H9 (cell line): Measurements from ENCODE around the gene LRP1. TPM values are rescaled to one million over a fixed set of nuclear protein-coding genes. Genes with fewer than 3 reads are reported as not detected.

Source experiments
- DNase-seq: peaks from one replicate; pipeline ENCODE4 v3.0.0-alpha.2; 2017
- H2AFZ ChIP-seq: one replicate; pipeline ENCODE4 v1.6.1; 2013; ENCODE audit warnings: mild to moderate bottlenecking, low read length, control low read depth, moderate library complexity
- H2AK5ac ChIP-seq: 2 replicates; pipeline ENCODE4 v1.6.1; 2013; ENCODE audit warnings: low read length, control low read depth, mixed read lengths; ENCODE audit not compliant: insufficient read length
- H2BK120ac ChIP-seq: one replicate; pipeline ENCODE4 v1.6.1; 2013; ENCODE audit warnings: low read depth, mild to moderate bottlenecking, low read length, control low read depth, inconsistent platforms; ENCODE audit not compliant: poor library complexity, severe bottlenecking
- H2BK12ac ChIP-seq: 2 replicates; pipeline ENCODE4 v1.6.1; 2013; ENCODE audit warnings: low read length, control low read depth, mixed read lengths, low read depth; ENCODE audit not compliant: insufficient read length
- H2BK15ac ChIP-seq: 2 replicates; pipeline ENCODE4 v1.6.1; 2013; ENCODE audit warnings: low read depth, low read length, control low read depth
- H2BK20ac ChIP-seq: one replicate; pipeline ENCODE4 v1.6.1; 2013; ENCODE audit warnings: low read depth, mild to moderate bottlenecking, low read length, control low read depth, inconsistent platforms; ENCODE audit not compliant: poor library complexity, severe bottlenecking
- H2BK5ac ChIP-seq: 2 replicates; pipeline ENCODE4 v1.6.1; 2013; ENCODE audit warnings: low read length, control low read depth, mixed read lengths; ENCODE audit not compliant: insufficient read length
- H3K14ac ChIP-seq: 2 replicates; pipeline ENCODE4 v1.6.1; 2013; ENCODE audit warnings: low read length, control low read depth; ENCODE audit not compliant: insufficient read depth
- H3K18ac ChIP-seq: 2 replicates; pipeline ENCODE4 v1.6.1; 2013; ENCODE audit warnings: low read depth, mild to moderate bottlenecking, mixed read lengths, low read length, control low read depth; ENCODE audit not compliant: insufficient read length
- H3K23ac ChIP-seq: 2 replicates; pipeline ENCODE4 v1.6.1; 2013; ENCODE audit warnings: low read length, control low read depth, mixed read lengths, low read depth; ENCODE audit not compliant: insufficient read length
- H3K23me2 ChIP-seq: 2 replicates; pipeline ENCODE4 v1.6.1; 2013; ENCODE audit warnings: low read depth, mild to moderate bottlenecking, mixed read lengths, low read length, control low read depth; ENCODE audit not compliant: insufficient read length, poor library complexity, severe bottlenecking
- H3K27ac ChIP-seq: 2 replicates; pipeline ENCODE4 v1.5.1; 2013; ENCODE audit warnings: low read length, control low read depth, mixed read lengths, low read depth; ENCODE audit not compliant: insufficient read length
- H3K27me3 ChIP-seq: 2 replicates; pipeline ENCODE4 v1.6.1; 2013; ENCODE audit warnings: low read length, control low read depth, inconsistent platforms; ENCODE audit not compliant: insufficient read depth
- H3K4ac ChIP-seq: 2 replicates; pipeline ENCODE4 v1.6.1; 2013; ENCODE audit warnings: low read depth, mild to moderate bottlenecking, control low read depth, inconsistent platforms, low read length, moderate library complexity
- H3K4me1 ChIP-seq: 2 replicates; pipeline ENCODE4 v1.6.1; 2013; ENCODE audit warnings: low read length, control low read depth, inconsistent platforms; ENCODE audit not compliant: insufficient read depth
- H3K4me2 ChIP-seq: 2 replicates; pipeline ENCODE4 v1.6.1; 2013; ENCODE audit warnings: low read length, control low read depth, mixed read lengths; ENCODE audit not compliant: insufficient read length, insufficient read depth
- H3K56ac ChIP-seq: 2 replicates; pipeline ENCODE4 v1.6.1; 2013; ENCODE audit warnings: low read depth, mild to moderate bottlenecking, mixed read lengths, low read length, control low read depth; ENCODE audit not compliant: insufficient read length
- H3K79me1 ChIP-seq: 2 replicates; pipeline ENCODE4 v1.6.1; 2013; ENCODE audit warnings: low read depth, mild to moderate bottlenecking, moderate library complexity, low read length, control low read depth, inconsistent platforms; ENCODE audit not compliant: insufficient read depth, poor library complexity, severe bottlenecking
- H3K79me2 ChIP-seq: 2 replicates; pipeline ENCODE4 v1.6.1; 2013; ENCODE audit warnings: low read length, control low read depth, inconsistent platforms; ENCODE audit not compliant: insufficient read depth
- H3K9ac ChIP-seq: 2 replicates; pipeline ENCODE4 v1.6.1; 2013; ENCODE audit warnings: low read length, control low read depth, mixed read lengths; ENCODE audit not compliant: insufficient read length; ENCODE audit errors: extremely low read depth
- H3K9me3 ChIP-seq: one replicate; pipeline ENCODE4 v1.6.1; 2013; ENCODE audit warnings: low read depth, low read length, inconsistent platforms; ENCODE audit not compliant: control insufficient read depth
- H3T11ph ChIP-seq: one replicate; pipeline ENCODE4 v1.6.1; 2013; ENCODE audit warnings: mild to moderate bottlenecking, low read length, control low read depth, inconsistent platforms
- H4K20me1 ChIP-seq: one replicate; pipeline ENCODE4 v1.6.1; 2013; ENCODE audit not compliant: control insufficient read depth, insufficient read length, insufficient read depth
- H4K5ac ChIP-seq: 2 replicates; pipeline ENCODE4 v1.6.1; 2013; ENCODE audit warnings: low read depth, mild to moderate bottlenecking, mixed read lengths, low read length, control low read depth; ENCODE audit not compliant: insufficient read length
- H4K8ac ChIP-seq: replicated peaks from 2 replicates; pipeline ENCODE4 v1.6.1; 2013; ENCODE audit warnings: low read length, control low read depth, mixed read lengths, low read depth; ENCODE audit not compliant: insufficient read length
- H4K91ac ChIP-seq: 2 replicates; pipeline ENCODE4 v1.6.1; 2013; ENCODE audit warnings: low read depth, mild to moderate bottlenecking, moderate library complexity, mixed read lengths, low read length, control low read depth; ENCODE audit not compliant: insufficient read length
- H3K27ac Mint-ChIP-seq, 3 experiments: 2 replicates in 2 of 3; 3 replicates in 1 of 3; pipeline ENCODE4 v1.8.0; 2020 to 2021; ENCODE audit warnings: mixed read lengths in 3 of 3, mild to moderate bottlenecking in 1 of 3, moderate library complexity in 1 of 3
- H3K27me3 Mint-ChIP-seq: 2 replicates; pipeline ENCODE4 v1.8.0; 2021; ENCODE audit warnings: low read depth, mild to moderate bottlenecking, moderate library complexity, mixed read lengths
- H3K36me3 Mint-ChIP-seq, 3 experiments: 2 replicates in 2 of 3; 3 replicates in 1 of 3; pipeline ENCODE4 v1.8.0; 2020 to 2021; ENCODE audit warnings: low read depth in 3 of 3, mixed read lengths in 3 of 3; ENCODE audit not compliant: insufficient read depth in 1 of 3
- H3K4me1 Mint-ChIP-seq, 2 experiments: 2 replicates each; pipeline ENCODE4 v1.8.0; 2020; ENCODE audit warnings: mixed read lengths in 2 of 2
- H3K4me3 Mint-ChIP-seq, 2 experiments: 2 replicates in 1 of 2; 3 replicates in 1 of 2; pipeline ENCODE4 v1.8.0; 2020 to 2021; ENCODE audit warnings: mild to moderate bottlenecking in 2 of 2, mixed read lengths in 2 of 2, moderate library complexity in 1 of 2
- H3K9me3 Mint-ChIP-seq, 2 experiments: 2 replicates in 1 of 2; 3 replicates in 1 of 2; pipeline ENCODE4 v1.8.0; 2020; ENCODE audit warnings: mild to moderate bottlenecking in 2 of 2, mixed read lengths in 2 of 2, moderate library complexity in 1 of 2
- WGBS: extraction: QIAGEN DNeasy Blood & Tissue Kit; methylation state at CpG from one replicate; pipeline ENCODE4 v1.1.7; 2013; ENCODE audit warnings: missing lambda C conversion rate, low lambda C conversion rate, mixed read lengths; ENCODE audit not compliant: insufficient read length; ENCODE audit errors: extremely low coverage; 5-methylcytosine and 5-hydroxymethylcytosine counted together
- total RNA-seq: library from RNA; stranded (reverse); gene quantifications from 2 replicates; pipeline ENCODE4 v1.2.1, GENCODE V29; 2021
- TF ChIP-seq, protein P1 (sequence below): fragments of 200-600 bp; sonication (generic); conservative IDR thresholded peaks from 3 replicates; pipeline ENCODE4 v1.8.0; 2021; ENCODE audit warnings: antibody characterized with exemption, mild to moderate bottlenecking

The LRP1 gene
- total RNA-seq, 1 experiment from 2014 or later = 115 TPM

DNA sequence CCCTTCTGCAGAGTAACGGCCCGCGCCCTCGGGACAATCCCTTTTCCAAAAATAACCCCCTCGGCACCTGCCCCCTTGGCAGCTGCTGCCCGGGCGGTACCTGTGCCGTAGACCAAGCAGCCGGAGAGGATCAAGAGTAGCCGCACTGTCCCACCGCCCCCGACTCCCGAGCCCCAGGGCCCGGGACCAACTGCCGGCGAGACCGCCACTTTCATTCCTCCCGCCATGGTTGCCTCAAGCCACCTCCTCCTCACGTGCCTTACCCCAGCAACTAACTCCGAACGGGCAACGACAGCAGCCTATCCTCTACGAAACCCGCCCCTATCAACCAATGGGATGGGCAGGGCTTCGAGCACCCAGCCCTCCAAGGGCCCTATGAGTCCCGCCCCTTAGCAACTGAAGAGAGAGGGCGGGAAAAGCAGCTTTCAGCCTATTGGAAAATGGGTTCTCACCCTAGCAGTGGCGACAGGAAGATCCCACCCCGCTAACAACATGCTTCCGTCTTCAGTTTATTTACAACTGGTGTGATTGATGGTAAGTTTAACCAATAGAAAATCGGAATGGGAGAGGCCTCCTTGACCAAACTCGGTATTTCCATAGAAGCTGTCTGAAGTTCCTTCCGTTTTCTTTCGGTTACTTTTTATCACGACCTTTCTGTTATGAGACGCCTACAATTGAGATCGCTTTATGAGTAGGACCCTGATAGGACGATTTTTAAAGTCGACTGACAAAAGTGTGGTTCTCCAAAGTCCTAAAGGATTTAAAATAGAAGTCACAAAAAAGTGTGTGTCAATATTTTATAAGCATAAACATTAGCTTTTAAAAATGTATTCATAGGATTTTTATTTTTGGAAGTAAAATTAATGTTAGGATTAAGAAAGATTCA is 49.5 kb upstream of the LRP1 start, which contains the start of gene NEMP1:
NEMP1 (minus strand) TSS at position 273 of the 886 bp plus-strand sequence; CDS start at position 227, 46 bp downstream.
- Histone ChIP-seq H4K5ac (no peak within 1 kb of the TSS), H3K56ac (no peak within 1 kb of the TSS), H3K27ac (no peak within 1 kb of the TSS), H2BK12ac (no peak within 1 kb of the TSS), H2AFZ (no peak within 1 kb of the TSS), H2BK15ac (no peak within 1 kb of the TSS), H3K79me2 (no peaks in the 10 kb centered on the region), H3K4me2 (peak within 1 kb of the TSS; percentile 74), H3T11ph (no peak within 1 kb of the TSS), H3K27me3 (no peaks in the 10 kb centered on the region), H3K4ac (no peak within 1 kb of the TSS), H2BK5ac (no peak within 1 kb of the TSS), H2BK120ac (no peak within 1 kb of the TSS), H3K23me2 (peaks cover 4% of the 10 kb centered on the region), H4K20me1 (no peaks in the 10 kb centered on the region), H3K23ac (no peak within 1 kb of the TSS), H2AK5ac (no peak within 1 kb of the TSS), H3K18ac (no peak within 1 kb of the TSS), H3K4me1 (no peaks in the 10 kb centered on the region), H4K91ac (no peak within 1 kb of the TSS), H3K14ac (peak within 1 kb of the TSS; percentile 92), H3K9ac (peak within 1 kb of the TSS; percentile 70), H3K79me1 (no peaks in the 10 kb centered on the region), H3K9me3 (no peaks in the 10 kb centered on the region), H2BK20ac (no peak within 1 kb of the TSS), H4K8ac (no peak within 1 kb of the TSS)
- Mint-ChIP-seq H3K27ac (peak within 1 kb of the TSS; percentile 91 to 95 (median 95); a peak in 6 of 7 replicates), H3K4me1 (peaks cover 10 to 13% of the 10 kb centered on the region in 2 experiments), H3K27me3 (no peaks in the 10 kb centered on the region), H3K4me3 (peak within 1 kb of the TSS; percentile 97 to 98), H3K36me3 (peaks cover 5 to 20% (median 13%) of the 10 kb centered on the region in 3 experiments; a peak in 5 of 7 replicates), H3K9me3 (no peaks in the 10 kb centered on the region; a peak in 1 of 5 replicates)
- peak; percentile 100 for DNase-seq
- TF ChIP-seq, protein P1, sequence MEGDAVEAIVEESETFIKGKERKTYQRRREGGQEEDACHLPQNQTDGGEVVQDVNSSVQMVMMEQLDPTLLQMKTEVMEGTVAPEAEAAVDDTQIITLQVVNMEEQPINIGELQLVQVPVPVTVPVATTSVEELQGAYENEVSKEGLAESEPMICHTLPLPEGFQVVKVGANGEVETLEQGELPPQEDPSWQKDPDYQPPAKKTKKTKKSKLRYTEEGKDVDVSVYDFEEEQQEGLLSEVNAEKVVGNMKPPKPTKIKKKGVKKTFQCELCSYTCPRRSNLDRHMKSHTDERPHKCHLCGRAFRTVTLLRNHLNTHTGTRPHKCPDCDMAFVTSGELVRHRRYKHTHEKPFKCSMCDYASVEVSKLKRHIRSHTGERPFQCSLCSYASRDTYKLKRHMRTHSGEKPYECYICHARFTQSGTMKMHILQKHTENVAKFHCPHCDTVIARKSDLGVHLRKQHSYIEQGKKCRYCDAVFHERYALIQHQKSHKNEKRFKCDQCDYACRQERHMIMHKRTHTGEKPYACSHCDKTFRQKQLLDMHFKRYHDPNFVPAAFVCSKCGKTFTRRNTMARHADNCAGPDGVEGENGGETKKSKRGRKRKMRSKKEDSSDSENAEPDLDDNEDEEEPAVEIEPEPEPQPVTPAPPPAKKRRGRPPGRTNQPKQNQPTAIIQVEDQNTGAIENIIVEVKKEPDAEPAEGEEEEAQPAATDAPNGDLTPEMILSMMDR = no peak
- no CpG with 5 or more reads among the region's 39 CpGs for WGBS
